Neural crest cell (in vitro differentiated cells): ENCODE results near the gene SENP3. TPM values are rescaled to one million over a fixed set of nuclear protein-coding genes. Genes with fewer than 3 reads are reported as not detected.

ENCODE experiments used
- DNase-seq: peaks from one replicate; pipeline ENCODE4 v3.0.0; 2021; ENCODE audit warnings: low read depth, mixed read lengths, low spot score
- H3K27ac Mint-ChIP-seq: one replicate; pipeline ENCODE4 v1.8.0; 2021; ENCODE audit warnings: mild to moderate bottlenecking, mixed read lengths; ENCODE audit not compliant: unreplicated experiment
- H3K27me3 Mint-ChIP-seq: 2 replicates; pipeline ENCODE4 v1.8.0; 2021; ENCODE audit warnings: low read depth, mild to moderate bottlenecking, mixed read lengths
- H3K36me3 Mint-ChIP-seq: 2 replicates; pipeline ENCODE4 v1.8.0; 2021; ENCODE audit warnings: low read depth, mild to moderate bottlenecking, mixed read lengths
- H3K4me1 Mint-ChIP-seq: 2 replicates; pipeline ENCODE4 v1.8.0; 2021; ENCODE audit warnings: mixed read lengths
- H3K4me3 Mint-ChIP-seq: one replicate; pipeline ENCODE4 v1.8.0; 2021; ENCODE audit warnings: mild to moderate bottlenecking, mixed read lengths
- H3K9me3 Mint-ChIP-seq: 2 replicates; pipeline ENCODE4 v1.8.0; 2021; ENCODE audit warnings: mixed read lengths
- total RNA-seq: library from RNA; stranded (reverse); gene quantifications from 2 replicates; pipeline ENCODE4 v1.2.1, GENCODE V29; 2021
- TF ChIP-seq, protein P1 (sequence below): fragments of 200-600 bp; sonication (generic); conservative IDR thresholded peaks from 2 replicates; pipeline ENCODE4 v1.5.0; 2021; ENCODE audit warnings: antibody characterized with exemption, mild to moderate bottlenecking

Gene SENP3
- total RNA-seq, 1 donor from 2014 or later = 83.7 TPM

- peaks cover 11% of the 10 kb centered on the region for H3K4me1 Mint-ChIP-seq
- H3K36me3 Mint-ChIP-seq = no peaks in the 10 kb centered on the region
- H3K27ac Mint-ChIP-seq = no peak overlapping the region
- peaks cover 9% of the 10 kb centered on the region for H3K27me3 Mint-ChIP-seq
- no peak for DNase-seq
- TF ChIP-seq, protein P1, sequence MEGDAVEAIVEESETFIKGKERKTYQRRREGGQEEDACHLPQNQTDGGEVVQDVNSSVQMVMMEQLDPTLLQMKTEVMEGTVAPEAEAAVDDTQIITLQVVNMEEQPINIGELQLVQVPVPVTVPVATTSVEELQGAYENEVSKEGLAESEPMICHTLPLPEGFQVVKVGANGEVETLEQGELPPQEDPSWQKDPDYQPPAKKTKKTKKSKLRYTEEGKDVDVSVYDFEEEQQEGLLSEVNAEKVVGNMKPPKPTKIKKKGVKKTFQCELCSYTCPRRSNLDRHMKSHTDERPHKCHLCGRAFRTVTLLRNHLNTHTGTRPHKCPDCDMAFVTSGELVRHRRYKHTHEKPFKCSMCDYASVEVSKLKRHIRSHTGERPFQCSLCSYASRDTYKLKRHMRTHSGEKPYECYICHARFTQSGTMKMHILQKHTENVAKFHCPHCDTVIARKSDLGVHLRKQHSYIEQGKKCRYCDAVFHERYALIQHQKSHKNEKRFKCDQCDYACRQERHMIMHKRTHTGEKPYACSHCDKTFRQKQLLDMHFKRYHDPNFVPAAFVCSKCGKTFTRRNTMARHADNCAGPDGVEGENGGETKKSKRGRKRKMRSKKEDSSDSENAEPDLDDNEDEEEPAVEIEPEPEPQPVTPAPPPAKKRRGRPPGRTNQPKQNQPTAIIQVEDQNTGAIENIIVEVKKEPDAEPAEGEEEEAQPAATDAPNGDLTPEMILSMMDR = no peak
- H3K4me3 Mint-ChIP-seq = no peak overlapping the region
- H3K9me3 Mint-ChIP-seq = no peaks in the 10 kb centered on the region
Measured at GRCh38 chr17:7551396-7551795, 10.3 kb upstream of the SENP3 start.

GRCh38 chr17:7552621-7553051, 9.1 kb upstream of the SENP3 start:
- DNase-seq = no peak
- TF ChIP-seq, protein P1 = no peak
- H3K4me3 Mint-ChIP-seq = no peak overlapping the region
- peaks cover 9% of the 10 kb centered on the region for H3K27me3 Mint-ChIP-seq
- peaks cover 11% of the 10 kb centered on the region for H3K4me1 Mint-ChIP-seq
- H3K9me3 Mint-ChIP-seq = no peaks in the 10 kb centered on the region
- H3K27ac Mint-ChIP-seq = peak overlapping the region; percentile 76
- no peaks in the 10 kb centered on the region for H3K36me3 Mint-ChIP-seq

DNA sequence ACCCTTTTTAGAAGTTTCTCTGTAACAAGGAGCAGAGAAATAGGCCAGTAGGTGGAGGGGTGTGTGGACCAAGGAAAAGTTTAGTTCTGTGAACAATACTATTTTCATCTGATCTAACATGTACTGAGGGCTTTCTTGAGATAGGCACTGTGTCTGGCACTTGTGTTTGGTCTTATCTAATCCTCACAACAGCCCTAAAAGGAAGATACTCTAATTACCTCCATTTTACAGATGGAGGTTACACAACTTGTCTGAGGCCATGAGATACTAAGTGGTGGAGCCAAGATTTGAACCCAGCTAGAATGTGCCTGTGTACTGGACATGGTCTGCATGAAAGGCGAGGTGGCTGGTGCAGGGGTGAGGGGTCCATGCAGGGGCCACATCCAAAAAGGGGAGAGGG, 8.4 kb upstream of the SENP3 start:
- H3K4me3 Mint-ChIP-seq = no peak overlapping the region
- no peaks in the 10 kb centered on the region for H3K36me3 Mint-ChIP-seq
- TF ChIP-seq, protein P1 = no peak

GRCh38 chr17:7555320-7555948, 6.3 kb upstream of the SENP3 start:
- peak overlapping the region; percentile 9 for H3K4me3 Mint-ChIP-seq
- H3K9me3 Mint-ChIP-seq = no peaks in the 10 kb centered on the region
- no peak for DNase-seq
- H3K27ac Mint-ChIP-seq = no peak overlapping the region
- TF ChIP-seq, protein P1 = peak; percentile 31
- H3K4me1 Mint-ChIP-seq = peaks cover 15% of the 10 kb centered on the region
- H3K27me3 Mint-ChIP-seq = peaks cover 5% of the 10 kb centered on the region
- H3K36me3 Mint-ChIP-seq = no peaks in the 10 kb centered on the region

More for the DNA sequence above, 8.4 kb upstream of the SENP3 start:
- Mint-ChIP-seq H3K9me3 (no peaks in the 10 kb centered on the region), H3K27ac (no peak overlapping the region), H3K27me3 (peaks cover 7% of the 10 kb centered on the region), H3K4me1 (peaks cover 15% of the 10 kb centered on the region)
- DNase-seq = no peak

- TF ChIP-seq, protein P1 = no peak
- H3K27me3 Mint-ChIP-seq = peaks cover 9% of the 10 kb centered on the region
- peak overlapping the region; percentile 54 for H3K4me3 Mint-ChIP-seq
- H3K4me1 Mint-ChIP-seq = peaks cover 25% of the 10 kb centered on the region
- no peak overlapping the region for H3K27ac Mint-ChIP-seq
- DNase-seq = no peak
- H3K36me3 Mint-ChIP-seq = no peaks in the 10 kb centered on the region
- no peaks in the 10 kb centered on the region for H3K9me3 Mint-ChIP-seq
Measured at GRCh38 chr17:7556627-7557026, 5.1 kb upstream of the SENP3 start.
